Retinal pigment epithelial cell (primary cell): ENCODE data around the gene LRRC58.
"Not testable (repeated sequence)": the region's sequence is repeated elsewhere in the genome, so short reads cannot be mapped to it uniquely, and the experiment has no call there.

Source experiments
- DNase-seq: peaks from one replicate; pipeline ENCODE4 v3.0.0-alpha.2; 2010; ENCODE audit warnings: low read depth
- H3K4me3 ChIP-seq: 2 replicates; pipeline ENCODE4 v1.5.1; 2011; ENCODE audit warnings: mild to moderate bottlenecking, low read length, control low read depth, moderate library complexity
- TF ChIP-seq, protein P1 (sequence below): conservative IDR thresholded peaks from 2 replicates; pipeline ENCODE4 v1.5.1; 2011; ENCODE audit warnings: low read depth, low read length, control low read depth, inconsistent platforms

Gene LRRC58

DNA sequence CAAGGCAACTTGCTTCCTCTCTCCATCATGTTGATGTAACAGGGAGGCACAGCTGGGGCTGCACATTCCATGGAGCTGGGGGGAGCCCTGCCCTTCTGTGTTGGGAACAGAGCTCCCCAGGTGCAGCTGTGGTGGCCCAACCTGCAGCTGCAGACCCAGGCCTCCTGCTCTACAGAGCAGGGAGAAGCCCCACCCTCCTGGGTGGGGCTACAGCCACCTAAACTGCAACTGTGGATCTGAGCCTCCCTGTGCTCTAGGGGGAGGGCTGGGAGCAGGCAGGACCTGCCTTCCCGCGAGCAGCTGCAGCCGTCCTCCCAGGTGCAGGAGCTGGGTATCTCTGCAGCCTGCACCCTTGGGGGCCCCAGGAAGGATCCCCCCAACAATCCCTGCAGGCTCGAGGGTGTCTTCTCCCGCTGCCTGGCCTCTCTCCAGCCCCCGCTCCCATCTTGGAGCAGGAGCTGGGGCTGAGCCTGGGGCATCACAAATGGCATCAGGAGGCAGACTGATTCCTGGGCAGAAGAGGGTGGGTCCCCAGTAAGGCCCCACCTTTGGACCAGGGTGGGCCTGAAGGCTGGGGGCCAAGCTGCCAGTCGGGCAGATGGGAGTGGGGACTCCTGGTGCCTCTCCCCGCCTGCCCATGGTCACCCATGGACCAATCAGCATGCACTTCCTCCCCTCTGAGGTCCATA lies 7.4 kb downstream of the LRRC58 start:
- no peak for DNase-seq
- no peak overlapping the region for H3K4me3 ChIP-seq
- TF ChIP-seq, protein P1, sequence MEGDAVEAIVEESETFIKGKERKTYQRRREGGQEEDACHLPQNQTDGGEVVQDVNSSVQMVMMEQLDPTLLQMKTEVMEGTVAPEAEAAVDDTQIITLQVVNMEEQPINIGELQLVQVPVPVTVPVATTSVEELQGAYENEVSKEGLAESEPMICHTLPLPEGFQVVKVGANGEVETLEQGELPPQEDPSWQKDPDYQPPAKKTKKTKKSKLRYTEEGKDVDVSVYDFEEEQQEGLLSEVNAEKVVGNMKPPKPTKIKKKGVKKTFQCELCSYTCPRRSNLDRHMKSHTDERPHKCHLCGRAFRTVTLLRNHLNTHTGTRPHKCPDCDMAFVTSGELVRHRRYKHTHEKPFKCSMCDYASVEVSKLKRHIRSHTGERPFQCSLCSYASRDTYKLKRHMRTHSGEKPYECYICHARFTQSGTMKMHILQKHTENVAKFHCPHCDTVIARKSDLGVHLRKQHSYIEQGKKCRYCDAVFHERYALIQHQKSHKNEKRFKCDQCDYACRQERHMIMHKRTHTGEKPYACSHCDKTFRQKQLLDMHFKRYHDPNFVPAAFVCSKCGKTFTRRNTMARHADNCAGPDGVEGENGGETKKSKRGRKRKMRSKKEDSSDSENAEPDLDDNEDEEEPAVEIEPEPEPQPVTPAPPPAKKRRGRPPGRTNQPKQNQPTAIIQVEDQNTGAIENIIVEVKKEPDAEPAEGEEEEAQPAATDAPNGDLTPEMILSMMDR, result no peak

DNA sequence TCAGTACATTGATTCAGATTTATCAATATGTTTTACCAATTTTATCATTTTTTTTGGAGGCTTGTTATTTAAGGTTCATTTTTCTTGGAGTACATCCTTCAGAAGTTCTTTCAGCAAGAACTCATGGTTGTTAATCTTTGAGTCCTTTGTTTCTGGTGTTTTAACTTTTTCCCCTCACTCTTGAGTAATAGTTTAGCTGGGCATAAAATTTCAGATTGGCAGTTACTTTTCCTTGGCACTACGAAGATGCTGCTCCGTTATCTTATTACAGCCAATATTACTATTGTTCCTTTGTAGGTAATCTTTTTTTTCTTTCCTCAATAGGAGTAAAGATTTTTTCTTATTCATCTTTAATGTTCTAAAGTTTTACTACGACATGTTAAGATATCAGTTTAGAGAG lies 9.8 kb downstream of the LRRC58 start:
- DNase-seq, result no peak
- no peak overlapping the region for H3K4me3 ChIP-seq
- TF ChIP-seq, protein P1, result no peak

- no peak for DNase-seq
- H3K4me3 ChIP-seq, result no peak overlapping the region
- TF ChIP-seq, protein P1, result no peak
Measured at GRCh38 chr3:120338517-120338916, 10.6 kb downstream of the LRRC58 start.

DNA sequence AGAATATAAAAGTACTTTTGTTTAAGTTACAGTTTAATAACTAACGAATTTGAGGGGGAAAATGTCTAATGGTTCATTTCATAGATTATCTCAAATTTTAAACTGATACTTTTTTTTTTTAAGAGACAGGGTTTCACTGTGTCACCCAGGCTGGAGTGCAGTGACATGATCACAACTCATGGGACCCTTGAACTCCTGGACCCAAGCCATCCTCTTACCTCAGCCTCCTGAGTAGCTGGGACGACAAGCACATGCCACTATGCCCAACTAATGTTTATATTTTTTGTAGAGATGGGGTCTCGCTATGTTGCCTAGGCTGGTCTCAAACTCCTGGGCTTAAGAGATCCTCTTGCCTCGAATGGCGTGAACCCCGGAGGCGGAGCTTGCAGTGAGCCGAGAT lies 16.5 kb downstream of the LRRC58 start:
- no peak overlapping the region for H3K4me3 ChIP-seq
- TF ChIP-seq, protein P1, result no peak
- no peak for DNase-seq

DNA sequence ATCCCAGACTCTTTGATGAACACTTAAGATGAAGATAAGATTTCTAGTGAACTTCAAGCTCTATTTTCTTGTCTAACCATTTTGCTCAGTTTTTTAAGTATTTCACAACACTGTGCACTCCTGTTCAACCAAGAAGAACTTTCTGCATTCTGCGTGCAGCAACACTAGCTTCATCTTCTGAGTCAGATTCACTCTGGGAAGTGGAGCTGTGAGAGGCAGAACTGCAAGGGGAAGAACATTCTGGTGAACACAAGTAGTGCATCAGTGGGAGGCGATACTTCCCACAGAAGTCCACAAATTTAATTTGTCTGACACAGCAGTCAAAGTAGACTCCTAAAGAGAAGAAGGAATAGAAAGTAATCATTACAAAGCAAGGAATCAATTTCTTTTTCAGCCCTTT lies 18.1 kb downstream of the LRRC58 start:
- no peak overlapping the region for H3K4me3 ChIP-seq
- TF ChIP-seq, protein P1, result no peak
- no peak for DNase-seq

- H3K4me3 ChIP-seq, result no peak overlapping the region
- no peak for DNase-seq
- TF ChIP-seq, protein P1, result no peak
Measured at GRCh38 chr3:120326784-120327183, 22.4 kb downstream of the LRRC58 start.

DNA sequence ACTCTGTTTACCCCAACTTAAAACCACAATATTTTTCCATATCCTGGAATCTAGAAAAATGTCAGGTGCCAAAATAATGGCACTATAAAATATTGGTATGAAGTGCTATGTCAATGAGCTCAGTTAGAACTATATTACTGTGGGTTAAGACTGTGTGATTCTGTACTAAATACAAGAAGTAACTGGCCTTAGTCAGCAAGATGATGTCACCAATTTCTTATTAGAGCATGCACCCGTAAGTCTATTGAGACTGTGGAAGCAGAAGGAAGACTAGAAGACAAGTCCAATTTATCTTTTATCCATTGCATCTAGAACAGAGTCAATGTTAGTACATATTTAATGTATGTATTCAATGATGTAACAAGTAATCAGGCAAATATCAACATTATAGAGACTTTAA lies 25.0 kb downstream of the LRRC58 start:
- no peak overlapping the region for H3K4me3 ChIP-seq
- TF ChIP-seq, protein P1, result no peak
- DNase-seq, result no peak

- not testable (repeated sequence) for DNase-seq, H3K4me3 ChIP-seq
Measured at GRCh38 chr3:120323761-120324160, 25.4 kb downstream of the LRRC58 start.
